H9 (cell line): ENCODE data around the gene C3orf20. TPM values are rescaled to one million over a fixed set of nuclear protein-coding genes. Genes with fewer than 3 reads are reported as not detected.

Experiments
- DNase-seq: peaks from one replicate; pipeline ENCODE4 v3.0.0-alpha.2; 2017
- H2AFZ ChIP-seq: one replicate; pipeline ENCODE4 v1.6.1; 2013; ENCODE audit warnings: mild to moderate bottlenecking, low read length, control low read depth, moderate library complexity
- H2AK5ac ChIP-seq: 2 replicates; pipeline ENCODE4 v1.6.1; 2013; ENCODE audit warnings: low read length, control low read depth, mixed read lengths; ENCODE audit not compliant: insufficient read length
- H2BK120ac ChIP-seq: one replicate; pipeline ENCODE4 v1.6.1; 2013; ENCODE audit warnings: low read depth, mild to moderate bottlenecking, low read length, control low read depth, inconsistent platforms; ENCODE audit not compliant: poor library complexity, severe bottlenecking
- H2BK12ac ChIP-seq: 2 replicates; pipeline ENCODE4 v1.6.1; 2013; ENCODE audit warnings: low read length, control low read depth, mixed read lengths, low read depth; ENCODE audit not compliant: insufficient read length
- H2BK15ac ChIP-seq: 2 replicates; pipeline ENCODE4 v1.6.1; 2013; ENCODE audit warnings: low read depth, low read length, control low read depth
- H2BK20ac ChIP-seq: one replicate; pipeline ENCODE4 v1.6.1; 2013; ENCODE audit warnings: low read depth, mild to moderate bottlenecking, low read length, control low read depth, inconsistent platforms; ENCODE audit not compliant: poor library complexity, severe bottlenecking
- H2BK5ac ChIP-seq: 2 replicates; pipeline ENCODE4 v1.6.1; 2013; ENCODE audit warnings: low read length, control low read depth, mixed read lengths; ENCODE audit not compliant: insufficient read length
- H3K14ac ChIP-seq: 2 replicates; pipeline ENCODE4 v1.6.1; 2013; ENCODE audit warnings: low read length, control low read depth; ENCODE audit not compliant: insufficient read depth
- H3K18ac ChIP-seq: 2 replicates; pipeline ENCODE4 v1.6.1; 2013; ENCODE audit warnings: low read depth, mild to moderate bottlenecking, mixed read lengths, low read length, control low read depth; ENCODE audit not compliant: insufficient read length
- H3K23ac ChIP-seq: 2 replicates; pipeline ENCODE4 v1.6.1; 2013; ENCODE audit warnings: low read length, control low read depth, mixed read lengths, low read depth; ENCODE audit not compliant: insufficient read length
- H3K23me2 ChIP-seq: 2 replicates; pipeline ENCODE4 v1.6.1; 2013; ENCODE audit warnings: low read depth, mild to moderate bottlenecking, mixed read lengths, low read length, control low read depth; ENCODE audit not compliant: insufficient read length, poor library complexity, severe bottlenecking
- H3K27ac ChIP-seq: 2 replicates; pipeline ENCODE4 v1.5.1; 2013; ENCODE audit warnings: low read length, control low read depth, mixed read lengths, low read depth; ENCODE audit not compliant: insufficient read length
- H3K27me3 ChIP-seq: 2 replicates; pipeline ENCODE4 v1.6.1; 2013; ENCODE audit warnings: low read length, control low read depth, inconsistent platforms; ENCODE audit not compliant: insufficient read depth
- H3K4ac ChIP-seq: 2 replicates; pipeline ENCODE4 v1.6.1; 2013; ENCODE audit warnings: low read depth, mild to moderate bottlenecking, control low read depth, inconsistent platforms, low read length, moderate library complexity
- H3K4me1 ChIP-seq: 2 replicates; pipeline ENCODE4 v1.6.1; 2013; ENCODE audit warnings: low read length, control low read depth, inconsistent platforms; ENCODE audit not compliant: insufficient read depth
- H3K4me2 ChIP-seq: 2 replicates; pipeline ENCODE4 v1.6.1; 2013; ENCODE audit warnings: low read length, control low read depth, mixed read lengths; ENCODE audit not compliant: insufficient read length, insufficient read depth
- H3K56ac ChIP-seq: 2 replicates; pipeline ENCODE4 v1.6.1; 2013; ENCODE audit warnings: low read depth, mild to moderate bottlenecking, mixed read lengths, low read length, control low read depth; ENCODE audit not compliant: insufficient read length
- H3K79me1 ChIP-seq: 2 replicates; pipeline ENCODE4 v1.6.1; 2013; ENCODE audit warnings: low read depth, mild to moderate bottlenecking, moderate library complexity, low read length, control low read depth, inconsistent platforms; ENCODE audit not compliant: insufficient read depth, poor library complexity, severe bottlenecking
- H3K79me2 ChIP-seq: 2 replicates; pipeline ENCODE4 v1.6.1; 2013; ENCODE audit warnings: low read length, control low read depth, inconsistent platforms; ENCODE audit not compliant: insufficient read depth
- H3K9ac ChIP-seq: 2 replicates; pipeline ENCODE4 v1.6.1; 2013; ENCODE audit warnings: low read length, control low read depth, mixed read lengths; ENCODE audit not compliant: insufficient read length; ENCODE audit errors: extremely low read depth
- H3K9me3 ChIP-seq: one replicate; pipeline ENCODE4 v1.6.1; 2013; ENCODE audit warnings: low read depth, low read length, inconsistent platforms; ENCODE audit not compliant: control insufficient read depth
- H3T11ph ChIP-seq: one replicate; pipeline ENCODE4 v1.6.1; 2013; ENCODE audit warnings: mild to moderate bottlenecking, low read length, control low read depth, inconsistent platforms
- H4K20me1 ChIP-seq: one replicate; pipeline ENCODE4 v1.6.1; 2013; ENCODE audit not compliant: control insufficient read depth, insufficient read length, insufficient read depth
- H4K5ac ChIP-seq: 2 replicates; pipeline ENCODE4 v1.6.1; 2013; ENCODE audit warnings: low read depth, mild to moderate bottlenecking, mixed read lengths, low read length, control low read depth; ENCODE audit not compliant: insufficient read length
- H4K8ac ChIP-seq: replicated peaks from 2 replicates; pipeline ENCODE4 v1.6.1; 2013; ENCODE audit warnings: low read length, control low read depth, mixed read lengths, low read depth; ENCODE audit not compliant: insufficient read length
- H4K91ac ChIP-seq: 2 replicates; pipeline ENCODE4 v1.6.1; 2013; ENCODE audit warnings: low read depth, mild to moderate bottlenecking, moderate library complexity, mixed read lengths, low read length, control low read depth; ENCODE audit not compliant: insufficient read length
- H3K27ac Mint-ChIP-seq, 3 experiments: 2 replicates in 2 of 3; 3 replicates in 1 of 3; pipeline ENCODE4 v1.8.0; 2020 to 2021; ENCODE audit warnings: mixed read lengths in 3 of 3, mild to moderate bottlenecking in 1 of 3, moderate library complexity in 1 of 3
- H3K27me3 Mint-ChIP-seq: 2 replicates; pipeline ENCODE4 v1.8.0; 2021; ENCODE audit warnings: low read depth, mild to moderate bottlenecking, moderate library complexity, mixed read lengths
- H3K36me3 Mint-ChIP-seq, 3 experiments: 2 replicates in 2 of 3; 3 replicates in 1 of 3; pipeline ENCODE4 v1.8.0; 2020 to 2021; ENCODE audit warnings: low read depth in 3 of 3, mixed read lengths in 3 of 3; ENCODE audit not compliant: insufficient read depth in 1 of 3
- H3K4me1 Mint-ChIP-seq, 2 experiments: 2 replicates each; pipeline ENCODE4 v1.8.0; 2020; ENCODE audit warnings: mixed read lengths in 2 of 2
- H3K4me3 Mint-ChIP-seq, 2 experiments: 2 replicates in 1 of 2; 3 replicates in 1 of 2; pipeline ENCODE4 v1.8.0; 2020 to 2021; ENCODE audit warnings: mild to moderate bottlenecking in 2 of 2, mixed read lengths in 2 of 2, moderate library complexity in 1 of 2
- H3K9me3 Mint-ChIP-seq, 2 experiments: 2 replicates in 1 of 2; 3 replicates in 1 of 2; pipeline ENCODE4 v1.8.0; 2020; ENCODE audit warnings: mild to moderate bottlenecking in 2 of 2, mixed read lengths in 2 of 2, moderate library complexity in 1 of 2
- CTCF ChIP-seq: fragments of 200-600 bp; sonication (generic); conservative IDR thresholded peaks from 3 replicates; pipeline ENCODE4 v1.8.0; 2021; ENCODE audit warnings: antibody characterized with exemption, mild to moderate bottlenecking
- WGBS: extraction: QIAGEN DNeasy Blood & Tissue Kit; methylation state at CpG from one replicate; pipeline ENCODE4 v1.1.7; 2013; ENCODE audit warnings: missing lambda C conversion rate, low lambda C conversion rate, mixed read lengths; ENCODE audit not compliant: insufficient read length; ENCODE audit errors: extremely low coverage; 5-methylcytosine and 5-hydroxymethylcytosine counted together
- total RNA-seq: library from RNA; stranded (reverse); gene quantifications from 2 replicates; pipeline ENCODE4 v1.2.1, GENCODE V29; 2021

C3orf20 gene
- total RNA-seq, 1 experiment from 2014 or later, result not detected

- Histone ChIP-seq H4K5ac (no peak overlapping the region), H3K79me1 (no peaks in the 10 kb centered on the region), H2BK5ac (no peak overlapping the region), H2BK15ac (no peak overlapping the region), H4K20me1 (no peaks in the 10 kb centered on the region), H3T11ph (no peak overlapping the region), H3K18ac (no peak overlapping the region), H3K23ac (no peak overlapping the region), H2AK5ac (no peak overlapping the region), H3K4ac (no peak overlapping the region), H2BK12ac (no peak overlapping the region), H2BK120ac (no peak overlapping the region), H3K27me3 (no peaks in the 10 kb centered on the region), H2AFZ (no peak overlapping the region), H3K56ac (no peak overlapping the region), H3K14ac (no peak overlapping the region), H3K23me2 (no peaks in the 10 kb centered on the region), H2BK20ac (no peak overlapping the region), H3K9me3 (no peaks in the 10 kb centered on the region), H4K8ac (no peak overlapping the region), H4K91ac (no peak overlapping the region), H3K4me1 (no peaks in the 10 kb centered on the region), H3K27ac (no peak overlapping the region), H3K79me2 (no peaks in the 10 kb centered on the region), H3K4me2 (no peak overlapping the region), H3K9ac (no peak overlapping the region)
- H3K9me3 Mint-ChIP-seq, result no peaks in the 10 kb centered on the region
- H3K4me1 Mint-ChIP-seq, result peaks cover 0 to 4% of the 10 kb centered on the region in 2 experiments; a peak in 2 of 4 replicates
- no CpG with 5 or more reads among the region's 5 CpGs for WGBS
- TF ChIP-seq CTCF, result no peak
- H3K27ac Mint-ChIP-seq, result no peak overlapping the region
- no peak overlapping the region for H3K4me3 Mint-ChIP-seq
- no peak for DNase-seq
- no peaks in the 10 kb centered on the region; the same call in none of the 2 replicates for H3K27me3 Mint-ChIP-seq
- no peaks in the 10 kb centered on the region for H3K36me3 Mint-ChIP-seq
Observed at GRCh38 chr3:14728113-14728512, 53.2 kb downstream of the C3orf20 start.
